Small intestine (tissue), 7 donors: Measurements from ENCODE around the gene ANKS1B. TPM values are rescaled to one million over a fixed set of nuclear protein-coding genes. Genes with fewer than 3 reads are reported as not detected.

Experiments
- DNase-seq, 2 donors: peaks; one replicate each; pipeline versions ENCODE4 v3.0.0 to v3.0.0-alpha.2; 2013
- FAIRE-seq: peaks from 2 replicates; lab custom pipeline; 2012; peaks lifted over from hg19 to GRCh38; lab: Jason Lieb, UNC
- H3K27ac ChIP-seq, 3 donors: one replicate each; pipeline ENCODE4 v1.5.1; 2013; ENCODE audit warnings: low read length in 2 of 3, mild to moderate bottlenecking in 2 of 3, control low read depth in 1 of 3, inconsistent platforms in 1 of 3, low read depth in 1 of 3, moderate library complexity in 1 of 3
- H3K27me3 ChIP-seq, 3 donors: one replicate each; pipeline ENCODE4 v1.6.1; 2013; ENCODE audit warnings: low read length in 3 of 3, inconsistent platforms in 1 of 3; ENCODE audit not compliant: control insufficient read depth in 3 of 3, insufficient read depth in 3 of 3
- H3K36me3 ChIP-seq, 3 donors: one replicate each; pipeline ENCODE4 v1.6.1; 2013; ENCODE audit warnings: low read length in 3 of 3, inconsistent platforms in 1 of 3, low read depth in 1 of 3, mild to moderate bottlenecking in 1 of 3, moderate library complexity in 1 of 3; ENCODE audit not compliant: control insufficient read depth in 3 of 3, insufficient read depth in 2 of 3
- H3K4me1 ChIP-seq, 3 donors: one replicate each; pipeline ENCODE4 v1.6.1; 2013; ENCODE audit warnings: low read length in 2 of 3, inconsistent platforms in 1 of 3, low read depth in 1 of 3, mild to moderate bottlenecking in 1 of 3, moderate library complexity in 1 of 3; ENCODE audit not compliant: control insufficient read depth in 3 of 3, insufficient read depth in 2 of 3
- H3K4me3 ChIP-seq, 3 donors: one replicate each; pipeline ENCODE4 v1.5.1; 2013; ENCODE audit warnings: low read length in 3 of 3, control low read depth in 1 of 3, inconsistent platforms in 1 of 3, low read depth in 1 of 3, mild to moderate bottlenecking in 1 of 3, moderate library complexity in 1 of 3
- H3K9me3 ChIP-seq, 2 donors: one replicate each; pipeline ENCODE4 v1.6.1; 2013; ENCODE audit warnings: low read depth in 1 of 2, low read length in 1 of 2; ENCODE audit not compliant: control insufficient read depth in 2 of 2, insufficient read depth in 1 of 2
- WGBS, 3 donors: extraction: QIAGEN DNeasy Blood & Tissue Kit; methylation state at CpG; one replicate each; pipeline ENCODE4 v1.1.7; 2013; 5-methylcytosine and 5-hydroxymethylcytosine counted together
- polyA plus RNA-seq, 4 donors: library from polyadenylated mRNA; stranded (reverse) in 3 of 4; unstranded in 1 of 4; fragments of 200-250 nt in 3 of 4; fragments of 120-200 nt in 1 of 4; gene quantifications; one replicate each; pipeline versions ENCODE4 v1.2.1 to v1.2.3, GENCODE V29; 2013
- donor health status: healthy with polysubstance abuse.
- donor health status: control.
- donor health status: control.
- donor health status: Bipolar disorder and iron deficiency.
- donor health status: healthy.

ANKS1B gene
- polyA plus RNA-seq, 4 donors = 0.44 to 0.72 TPM; not detected in 2

GRCh38 chr12:99495799-99496198 is 488.9 kb downstream of the ANKS1B start:
- Histone ChIP-seq H3K4me1 (no peaks in the 10 kb centered on the region), H3K27ac (no peak overlapping the region), H3K27me3 (no peaks in the 10 kb centered on the region), H3K4me3 (no peak overlapping the region), H3K9me3 (no peaks in the 10 kb centered on the region), H3K36me3 (no peaks in the 10 kb centered on the region)
- DNase-seq = no peak
- no peak for FAIRE-seq
- 21 to 64% (median 36%) methylated on average over 1 of the region's 1 CpG for WGBS, 3 donors

GRCh38 chr12:99493197-99493596 is 491.5 kb downstream of the ANKS1B start:
- WGBS, 3 donors = 76 to 83% (median 81%) methylated on average over 1 of the region's 1 CpG

GRCh38 chr12:99486277-99486676 is 498.5 kb downstream of the ANKS1B start:
- Histone ChIP-seq H3K27me3 (no peaks in the 10 kb centered on the region), H3K36me3 (no peaks in the 10 kb centered on the region), H3K27ac (no peak overlapping the region), H3K9me3 (peaks cover 0 to 6% of the 10 kb centered on the region in 2 donors), H3K4me1 (no peaks in the 10 kb centered on the region), H3K4me3 (no peak overlapping the region)
- DNase-seq (no peak), FAIRE-seq (no peak)
- WGBS, 3 donors = 45 to 83% (median 76%) methylated on average over 1 of the region's 1 CpG

More at GRCh38 chr12:99493197-99493596, 491.5 kb downstream of the ANKS1B start:
- Histone ChIP-seq H3K9me3 (no peaks in the 10 kb centered on the region), H3K27ac (no peak overlapping the region), H3K36me3 (no peaks in the 10 kb centered on the region), H3K4me1 (no peaks in the 10 kb centered on the region), H3K27me3 (no peaks in the 10 kb centered on the region), H3K4me3 (no peak overlapping the region)
- no peak for DNase-seq
- no peak for FAIRE-seq

GRCh38 chr12:99479149-99479548 is 505.6 kb downstream of the ANKS1B start:
- FAIRE-seq = no peak

GRCh38 chr12:99476956-99477355 is 507.8 kb downstream of the ANKS1B start:
- H3K27me3 ChIP-seq = no peaks in the 10 kb centered on the region
- H3K4me3 ChIP-seq = no peak overlapping the region
- FAIRE-seq (no peak), DNase-seq (no peak)
- no peaks in the 10 kb centered on the region for H3K9me3 ChIP-seq
- no peak overlapping the region for H3K27ac ChIP-seq
- H3K36me3 ChIP-seq = no peaks in the 10 kb centered on the region
- H3K4me1 ChIP-seq = no peaks in the 10 kb centered on the region
- WGBS, 3 donors = 69 to 77% (median 76%) methylated on average over 2 of the region's 2 CpGs

More at GRCh38 chr12:99479149-99479548, 505.6 kb downstream of the ANKS1B start:
- H3K27me3 ChIP-seq = no peaks in the 10 kb centered on the region
- no peaks in the 10 kb centered on the region for H3K4me1 ChIP-seq
- no peak overlapping the region for H3K4me3 ChIP-seq
- H3K36me3 ChIP-seq = no peaks in the 10 kb centered on the region
- no peak overlapping the region for H3K27ac ChIP-seq
- no peak for DNase-seq
- H3K9me3 ChIP-seq = no peaks in the 10 kb centered on the region

GRCh38 chr12:99455350-99456035 is 529.2 kb downstream of the ANKS1B start:
- no peak for DNase-seq
- H3K9me3 ChIP-seq = no peaks in the 10 kb centered on the region
- no peak for FAIRE-seq
- H3K27ac ChIP-seq = no peak overlapping the region
- no peaks in the 10 kb centered on the region for H3K36me3 ChIP-seq
- WGBS, 3 donors = 56 to 74% (median 61%) methylated on average over 4 of the region's 4 CpGs
- no peaks in the 10 kb centered on the region for H3K27me3 ChIP-seq
- no peak overlapping the region for H3K4me3 ChIP-seq
- no peaks in the 10 kb centered on the region for H3K4me1 ChIP-seq

- no peak for DNase-seq
- no peak for FAIRE-seq
- Histone ChIP-seq H3K27ac (no peak overlapping the region), H3K4me3 (no peak overlapping the region), H3K9me3 (peaks cover 0 to 2% of the 10 kb centered on the region in 2 donors), H3K36me3 (no peaks in the 10 kb centered on the region), H3K27me3 (no peaks in the 10 kb centered on the region), H3K4me1 (no peaks in the 10 kb centered on the region)
- WGBS, 3 donors = 52 to 81% (median 75%) methylated on average over 2 of the region's 2 CpGs
Measured at GRCh38 chr12:99454539-99455172, 530.1 kb downstream of the ANKS1B start.

GRCh38 chr12:99453836-99454538 is 530.7 kb downstream of the ANKS1B start:
- Histone ChIP-seq H3K27me3 (no peaks in the 10 kb centered on the region), H3K36me3 (no peaks in the 10 kb centered on the region), H3K27ac (no peak overlapping the region), H3K9me3 (peaks cover 0 to 2% of the 10 kb centered on the region in 2 donors), H3K4me1 (no peaks in the 10 kb centered on the region), H3K4me3 (no peak overlapping the region)
- FAIRE-seq = no peak
- DNase-seq = no peak
- whole genome bisulfite sequencing, 3 donors = 35 to 44% (median 40%) methylated on average over 2 of the region's 2 CpGs
